K562 (cell line): Measurements from ENCODE around the gene SEC24C. TPM values are rescaled to one million over a fixed set of nuclear protein-coding genes. Genes with fewer than 3 reads are reported as not detected.
"Not testable (repeated sequence)": the region's sequence is repeated elsewhere in the genome, so short reads cannot be mapped to it uniquely, and the experiment has no call there.

Source experiments
- ATAC-seq: fragments of 200-7000 bp; cut with Tn5 transposase; 3 replicates; pipeline ENCODE4 v1.9.1; 2020; ENCODE audit warnings: moderate library complexity
- BruUV-seq: library from RNA; stranded (reverse); fragments of 400-500 nt; replicated peaks from 2 replicates; lab custom pipeline; 2021; lab: Mats Ljungman, UMichigan
- CTCF ChIA-PET: fragments of 300-600 bp; formaldehyde crosslinking; extraction: SDS; loops from one replicate; lab custom pipeline; 2021; ENCODE audit warnings: low intra/inter-chr PET ratio; lab: Yijun Ruan, JAX
- POLR2A ChIA-PET: fragments of 300-600, 350-650 bp; sonication (Branson Sonifier 250); formaldehyde crosslinking; extraction: SDS; loops from one replicate; lab custom pipeline; 2021; ENCODE audit warnings: antibody characterized with exemption, inconsistent platforms; lab: Yijun Ruan, JAX
- DNase-seq, 4 experiments: peaks; one replicate each; pipeline versions ENCODE4 v3.0.0 to v3.0.0-alpha.2; 2011 to 2018; ENCODE audit warnings: low spot score in 3 of 4, mixed read lengths in 3 of 4; ENCODE audit errors: extremely low read depth in 1 of 4
- FAIRE-seq: peaks from 2 replicates; lab custom pipeline; 2011; peaks lifted over from hg19 to GRCh38; lab: Jason Lieb, UNC
- H2AFZ ChIP-seq: 2 replicates; pipeline ENCODE4 v1.6.0; 2011; ENCODE audit warnings: low read depth, low read length, control low read depth, inconsistent platforms
- H3K27ac ChIP-seq: fragments of 200-600 bp; 3 replicates; pipeline ENCODE4 v1.8.0; 2011; ENCODE audit warnings: low read depth, mild to moderate bottlenecking, control low read depth, inconsistent platforms, low read length, moderate library complexity, mixed read lengths; ENCODE audit errors: extremely low read depth
- H3K27me3 ChIP-seq, 2 experiments: fragments of 300-600 bp in 1 of 2; 2 replicates in 1 of 2; 3 replicates in 1 of 2; pipeline versions ENCODE4 v1.6.0 to v1.8.0; 2011; ENCODE audit warnings: inconsistent platforms in 2 of 2, low read length in 2 of 2, mild to moderate bottlenecking in 1 of 2, mixed read lengths in 1 of 2, moderate library complexity in 1 of 2; ENCODE audit not compliant: control insufficient read depth in 2 of 2, insufficient read depth in 2 of 2
- H3K36me3 ChIP-seq: fragments of 300-600 bp; 3 replicates; pipeline ENCODE4 v1.8.0; 2011; ENCODE audit warnings: mild to moderate bottlenecking, low read length, inconsistent platforms; ENCODE audit not compliant: control insufficient read depth, insufficient read depth
- H3K4me1 ChIP-seq, 2 experiments: fragments of 200-600 bp in 1 of 2; replicated peaks in 1 of 2; 2 replicates in 1 of 2; 3 replicates in 1 of 2; pipeline versions ENCODE4 v1.5.1 to v1.8.0; 2011; ENCODE audit warnings: inconsistent platforms in 2 of 2, low read length in 2 of 2, mild to moderate bottlenecking in 1 of 2, mixed read lengths in 1 of 2, moderate library complexity in 1 of 2; ENCODE audit not compliant: control insufficient read depth in 2 of 2, insufficient read depth in 2 of 2
- H3K4me2 ChIP-seq: 2 replicates; pipeline ENCODE4 v1.6.1; 2011; ENCODE audit warnings: low read length, control low read depth, inconsistent platforms, mixed read lengths; ENCODE audit not compliant: insufficient read depth
- H3K4me3 ChIP-seq: fragments of 200-600 bp; sonication (generic), shearing (Covaris generic); 2 replicates; pipeline ENCODE4 v1.5.1; 2016; ENCODE audit warnings: control low read depth, inconsistent platforms
- H3K79me2 ChIP-seq: fragments of 200-600 bp; 3 replicates; pipeline ENCODE4 v1.8.0; 2011; ENCODE audit warnings: low read length, inconsistent platforms; ENCODE audit not compliant: control insufficient read depth, insufficient read depth
- H3K9ac ChIP-seq, 2 experiments: 2 replicates each; pipeline versions ENCODE4 v1.6.0 to v1.6.1; 2011; ENCODE audit warnings: low read depth in 2 of 2, low read length in 2 of 2, control low read depth in 1 of 2, inconsistent platforms in 1 of 2, mild to moderate bottlenecking in 1 of 2, mixed read lengths in 1 of 2; ENCODE audit not compliant: insufficient read depth in 1 of 2
- H3K9me1 ChIP-seq: one replicate; pipeline ENCODE4 v1.6.0; 2011; ENCODE audit warnings: inconsistent platforms, mild to moderate bottlenecking, low read length, moderate library complexity; ENCODE audit not compliant: control insufficient read depth, insufficient read depth
- H3K9me3 ChIP-seq: replicated peaks from 2 replicates; pipeline ENCODE4 v1.5.1; 2011; ENCODE audit warnings: low read depth, low read length, inconsistent platforms; ENCODE audit not compliant: control insufficient read depth, insufficient read depth
- H4K20me1 ChIP-seq: replicated peaks from 2 replicates; pipeline ENCODE4 v1.6.1; 2011; ENCODE audit warnings: low read length, inconsistent platforms, mixed read lengths; ENCODE audit not compliant: control insufficient read depth, insufficient read depth
- CBFA2T3 ChIP-seq: fragments of 450-650 bp; IDR thresholded peaks from 2 replicates; pipeline ENCODE4 v1.6.1; 2017
- DMBX1 ChIP-seq: fragments of 250-450 bp; sonication (Bioruptor Pico); IDR thresholded peaks from 2 replicates; pipeline ENCODE4 v1.8.0; 2022; ENCODE audit warnings: inconsistent platforms, mild to moderate bottlenecking, moderate library complexity, borderline replicate concordance
- POLR2A ChIP-seq: fragments of 450-650 bp; conservative IDR thresholded peaks from 2 replicates; pipeline ENCODE4 v1.6.1; 2016
- SMAD4 ChIP-seq: fragments of 250-450 bp; sonication (Bioruptor Pico); conservative IDR thresholded peaks from 2 replicates; pipeline ENCODE4 v1.8.0; 2021; ENCODE audit warnings: inconsistent platforms, mild to moderate bottlenecking, moderate library complexity
- WGBS: fragments of 100-300 bp; shearing (Covaris generic); methylation state at CpG from one replicate; pipeline ENCODE4 v1.1.6; 2016; ENCODE audit warnings: low coverage, mixed read lengths; ENCODE audit not compliant: insufficient coverage; ENCODE audit errors: missing lambda C conversion rate; 5-methylcytosine and 5-hydroxymethylcytosine counted together
- in situ Hi-C: fragments of 300-500 bp; cut with MboI; formaldehyde crosslinking; loops from 4 replicates; pipeline ENCODE4 v1.15.0; 2018; ENCODE audit warnings: inconsistent platforms, mixed read lengths
- intact Hi-C: fragments of 100-400 bp; cut with micrococcal nuclease; formaldehyde crosslinking; loops from 2 replicates; pipeline ENCODE4 v1.14.2; 2022
- polyA plus RNA-seq, 8 experiments: library from polyadenylated mRNA; depleted of rRNA in 4 of 8; stranded (reverse) in 5 of 8; unstranded in 3 of 8; fragments of >200 nt; fragmentation: Nextera tagmentation in 2 of 8; fragmentation: Illumina TruSeq in 1 of 8; extraction: Ambion mirVana in 2 of 8; extraction: Trizol in 1 of 8; gene quantifications; 2 replicates each; pipeline versions ENCODE4 v1.2.1 to v1.2.3, GENCODE V29; 2011 to 2014; ENCODE audit warnings: inconsistent platforms in 1 of 8, missing spikeins in 1 of 8
- total RNA-seq, 7 experiments: library from RNA; depleted of rRNA in 6 of 7; stranded (reverse); fragments of >200 nt in 6 of 7; fragmentation: Illumina TruSeq in 2 of 7; extraction: Trizol in 2 of 7; gene quantifications; 2 replicates each; pipeline versions ENCODE4 v1.2.1 to v1.2.3, GENCODE V29; 2011 to 2021; ENCODE audit warnings: low replicate concordance in 1 of 7
- TF ChIP-seq, protein P1 (sequence below): fragments of 450-650 bp; IDR thresholded peaks from 2 replicates; pipeline ENCODE4 v1.6.1; 2017; ENCODE audit warnings: antibody characterized with exemption, mild to moderate bottlenecking
- TF ChIP-seq, protein P2 (sequence below): sonication (generic); formaldehyde crosslinking; IDR thresholded peaks from 2 replicates; pipeline ENCODE4 v1.9.0; 2022; ENCODE audit warnings: mild to moderate bottlenecking, missing genetic modification reagents
- TF ChIP-seq, protein P3 (sequence below): fragments of 450-650 bp; IDR thresholded peaks from 2 replicates; pipeline ENCODE4 v1.6.1; 2016; ENCODE audit warnings: missing biosample characterization, missing genetic modification characterization

SEC24C gene
- total and polyA plus RNA-seq, 9 of the 15 experiments (the other 6 are each of a cell fraction or from before 2014, with no cell fraction given), result 19.0 to 115 (median 70.5) TPM

DNA sequence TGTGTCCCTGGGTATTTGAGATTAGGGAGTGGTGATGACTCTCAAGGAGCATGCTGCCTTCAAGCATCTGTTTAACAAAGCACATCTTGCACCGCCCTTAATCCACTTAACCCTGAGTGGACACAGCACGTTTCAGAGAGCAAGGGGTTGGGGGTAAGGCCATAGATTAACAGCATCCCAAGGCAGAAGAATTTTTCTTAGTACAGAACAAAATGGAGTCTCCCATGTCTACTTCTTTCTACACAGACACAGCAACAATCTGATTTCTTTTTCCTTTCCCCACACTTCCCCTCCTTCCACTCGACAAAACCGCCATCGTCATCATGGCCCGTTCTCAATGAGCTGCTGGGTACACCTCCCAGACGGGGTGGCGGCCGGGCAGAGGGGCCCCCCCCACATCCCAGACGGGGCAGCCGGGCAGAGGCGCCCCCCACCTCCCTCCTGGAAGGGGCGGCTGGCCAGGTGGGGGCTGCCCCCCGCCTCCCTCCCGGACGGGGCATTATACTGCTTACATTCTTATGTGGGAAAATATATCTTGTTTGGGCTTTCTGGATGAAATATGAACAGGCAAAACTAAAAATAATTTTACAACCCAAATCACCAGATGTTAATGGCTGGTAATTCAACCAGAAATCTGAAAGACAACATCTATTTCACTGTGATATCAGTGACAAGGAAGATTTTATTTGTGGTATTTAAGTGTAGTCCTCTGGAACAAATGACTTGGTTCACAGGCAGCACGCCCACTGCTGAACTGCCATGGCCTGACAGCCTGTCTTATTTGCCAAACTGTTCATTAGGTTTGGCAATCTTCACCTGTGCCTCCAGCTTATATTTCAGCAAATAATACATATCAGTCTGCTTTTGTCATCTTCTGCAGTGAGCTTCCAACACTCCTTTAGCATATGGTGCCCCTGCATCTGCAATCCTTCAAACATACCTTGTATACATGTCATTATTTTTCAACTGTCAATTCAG lies 28.7 kb upstream of the SEC24C start:
- H2AFZ ChIP-seq, intact Hi-C loops, H3K27ac ChIP-seq, H3K79me2 ChIP-seq, BruUV-seq, H3K4me2 ChIP-seq, in situ Hi-C loops, H3K9ac ChIP-seq, H3K4me3 ChIP-seq, ATAC-seq, H4K20me1 ChIP-seq, H3K27me3 ChIP-seq, FAIRE-seq, DNase-seq, H3K9me3 ChIP-seq, H3K9me1 ChIP-seq: not testable (repeated sequence)
- 75% methylated on average over 7 of the region's 17 CpGs for WGBS
- CTCF ChIA-PET, result interaction anchor here (0.6 kb wide), 1 partner anchor 54 kb away, joined by 3 read pairs; no protein-coding TSS in a partner anchor
- TF ChIP-seq, protein P1, sequence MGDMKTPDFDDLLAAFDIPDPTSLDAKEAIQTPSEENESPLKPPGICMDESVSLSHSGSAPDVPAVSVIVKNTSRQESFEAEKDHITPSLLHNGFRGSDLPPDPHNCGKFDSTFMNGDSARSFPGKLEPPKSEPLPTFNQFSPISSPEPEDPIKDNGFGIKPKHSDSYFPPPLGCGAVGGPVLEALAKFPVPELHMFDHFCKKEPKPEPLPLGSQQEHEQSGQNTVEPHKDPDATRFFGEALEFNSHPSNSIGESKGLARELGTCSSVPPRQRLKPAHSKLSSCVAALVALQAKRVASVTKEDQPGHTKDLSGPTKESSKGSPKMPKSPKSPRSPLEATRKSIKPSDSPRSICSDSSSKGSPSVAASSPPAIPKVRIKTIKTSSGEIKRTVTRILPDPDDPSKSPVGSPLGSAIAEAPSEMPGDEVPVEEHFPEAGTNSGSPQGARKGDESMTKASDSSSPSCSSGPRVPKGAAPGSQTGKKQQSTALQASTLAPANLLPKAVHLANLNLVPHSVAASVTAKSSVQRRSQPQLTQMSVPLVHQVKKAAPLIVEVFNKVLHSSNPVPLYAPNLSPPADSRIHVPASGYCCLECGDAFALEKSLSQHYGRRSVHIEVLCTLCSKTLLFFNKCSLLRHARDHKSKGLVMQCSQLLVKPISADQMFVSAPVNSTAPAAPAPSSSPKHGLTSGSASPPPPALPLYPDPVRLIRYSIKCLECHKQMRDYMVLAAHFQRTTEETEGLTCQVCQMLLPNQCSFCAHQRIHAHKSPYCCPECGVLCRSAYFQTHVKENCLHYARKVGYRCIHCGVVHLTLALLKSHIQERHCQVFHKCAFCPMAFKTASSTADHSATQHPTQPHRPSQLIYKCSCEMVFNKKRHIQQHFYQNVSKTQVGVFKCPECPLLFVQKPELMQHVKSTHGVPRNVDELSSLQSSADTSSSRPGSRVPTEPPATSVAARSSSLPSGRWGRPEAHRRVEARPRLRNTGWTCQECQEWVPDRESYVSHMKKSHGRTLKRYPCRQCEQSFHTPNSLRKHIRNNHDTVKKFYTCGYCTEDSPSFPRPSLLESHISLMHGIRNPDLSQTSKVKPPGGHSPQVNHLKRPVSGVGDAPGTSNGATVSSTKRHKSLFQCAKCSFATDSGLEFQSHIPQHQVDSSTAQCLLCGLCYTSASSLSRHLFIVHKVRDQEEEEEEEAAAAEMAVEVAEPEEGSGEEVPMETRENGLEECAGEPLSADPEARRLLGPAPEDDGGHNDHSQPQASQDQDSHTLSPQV, result peak; percentile 81
- TF ChIP-seq, protein P2, sequence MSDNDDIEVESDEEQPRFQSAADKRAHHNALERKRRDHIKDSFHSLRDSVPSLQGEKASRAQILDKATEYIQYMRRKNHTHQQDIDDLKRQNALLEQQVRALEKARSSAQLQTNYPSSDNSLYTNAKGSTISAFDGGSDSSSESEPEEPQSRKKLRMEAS (CRISPR knock-in tag), result peak; percentile 9; the same call in 1 of the 2 replicates
- TF ChIP-seq POLR2A (0 out of 2 replicates have a peak, but pooled peaks have one; percentile 25), CBFA2T3 (peak; percentile 38), SMAD4 (peak; percentile 47; the same call in 1 of the 2 replicates), DMBX1 (CRISPR knock-in tag) (peak; percentile 65; the same call in 1 of the 2 replicates)
- TF ChIP-seq, protein P3, sequence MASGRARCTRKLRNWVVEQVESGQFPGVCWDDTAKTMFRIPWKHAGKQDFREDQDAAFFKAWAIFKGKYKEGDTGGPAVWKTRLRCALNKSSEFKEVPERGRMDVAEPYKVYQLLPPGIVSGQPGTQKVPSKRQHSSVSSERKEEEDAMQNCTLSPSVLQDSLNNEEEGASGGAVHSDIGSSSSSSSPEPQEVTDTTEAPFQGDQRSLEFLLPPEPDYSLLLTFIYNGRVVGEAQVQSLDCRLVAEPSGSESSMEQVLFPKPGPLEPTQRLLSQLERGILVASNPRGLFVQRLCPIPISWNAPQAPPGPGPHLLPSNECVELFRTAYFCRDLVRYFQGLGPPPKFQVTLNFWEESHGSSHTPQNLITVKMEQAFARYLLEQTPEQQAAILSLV, result peak; percentile 43; the same call in 1 of the 2 replicates
- Histone ChIP-seq H3K4me1 (peaks cover 8 to 15% of the 10 kb centered on the region in 2 experiments), H3K36me3 (peaks cover 62% of the 10 kb centered on the region)
- POLR2A ChIA-PET, result interaction anchor here (1.0 to 1.3 kb wide), 2 partner anchors 14 to 22 kb away, joined by 3 to 4 read pairs; no protein-coding TSS in a partner anchor
